Jurkat, Clone E6-1 (cell line): ENCODE measurements around the gene CEP57L1.

Experiments used
- DNase-seq: peaks from one replicate; pipeline ENCODE4 v3.0.0-alpha.2; 2011; ENCODE audit warnings: low read depth, low spot score
- H3K4me3 ChIP-seq: 2 replicates; pipeline ENCODE4 v1.5.1; 2011; ENCODE audit warnings: mild to moderate bottlenecking, low read length, control low read depth, moderate library complexity

Gene CEP57L1

DNA sequence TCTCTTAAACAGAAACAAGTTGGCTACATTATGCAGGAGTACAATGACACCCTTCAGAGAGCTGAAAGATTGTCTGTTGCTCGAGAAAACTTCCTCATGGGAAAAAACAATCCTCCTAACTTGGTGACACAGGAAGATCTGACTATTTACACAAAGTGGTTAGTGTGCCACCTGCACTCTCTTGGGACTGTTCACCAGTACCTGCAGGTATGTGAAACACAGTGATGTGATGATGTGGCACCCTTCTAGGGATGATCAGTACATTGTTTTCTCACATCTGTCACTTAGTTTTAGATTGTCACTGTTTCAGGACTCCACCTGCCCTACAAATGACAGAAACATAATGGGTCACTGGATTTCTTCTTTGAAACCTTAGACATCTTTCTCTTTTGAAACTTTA lies 101.8 kb downstream of the CEP57L1 start:
- DNase-seq = no peak
- H3K4me3 ChIP-seq = no peak overlapping the region

DNA sequence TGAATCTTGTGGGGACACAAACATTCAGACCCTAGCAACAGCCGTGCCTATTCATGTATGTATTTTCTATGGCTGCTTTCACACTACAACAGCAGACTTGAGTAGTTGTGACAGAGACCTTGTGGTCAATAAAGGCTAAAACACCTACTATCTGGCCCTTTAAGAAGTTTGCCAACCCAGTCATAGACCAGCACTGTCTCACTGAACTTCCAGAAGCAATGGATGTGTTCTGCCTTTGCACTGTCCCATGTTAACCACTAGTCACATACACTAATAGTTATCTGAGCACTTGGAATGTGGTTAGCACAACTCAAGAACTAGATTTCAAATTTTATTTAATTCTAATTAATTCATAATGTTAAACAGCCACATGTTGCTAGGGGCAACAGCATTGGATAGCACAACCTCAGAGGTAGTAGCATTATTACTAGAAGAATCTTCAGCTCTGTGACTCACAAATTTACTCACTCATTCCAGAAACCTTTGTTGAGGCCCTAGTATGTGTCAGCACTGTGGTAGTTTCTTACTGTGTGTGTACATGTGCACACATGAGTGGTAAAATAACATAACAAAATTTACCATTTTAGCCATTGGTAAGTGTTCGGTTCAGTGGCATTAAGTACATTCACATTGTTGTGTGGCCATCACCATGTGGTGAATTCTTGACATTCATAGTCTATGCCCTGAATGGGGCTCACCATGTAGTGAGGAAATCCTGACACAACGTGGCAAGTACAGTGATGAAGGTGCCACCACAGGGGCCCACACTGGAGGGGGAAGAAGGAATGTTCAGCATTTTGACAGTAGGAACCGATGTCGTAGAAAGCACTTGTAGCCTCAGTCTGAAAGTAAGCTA lies 107.3 kb downstream of the CEP57L1 start:
- no peak for DNase-seq
- H3K4me3 ChIP-seq = no peak overlapping the region

DNA sequence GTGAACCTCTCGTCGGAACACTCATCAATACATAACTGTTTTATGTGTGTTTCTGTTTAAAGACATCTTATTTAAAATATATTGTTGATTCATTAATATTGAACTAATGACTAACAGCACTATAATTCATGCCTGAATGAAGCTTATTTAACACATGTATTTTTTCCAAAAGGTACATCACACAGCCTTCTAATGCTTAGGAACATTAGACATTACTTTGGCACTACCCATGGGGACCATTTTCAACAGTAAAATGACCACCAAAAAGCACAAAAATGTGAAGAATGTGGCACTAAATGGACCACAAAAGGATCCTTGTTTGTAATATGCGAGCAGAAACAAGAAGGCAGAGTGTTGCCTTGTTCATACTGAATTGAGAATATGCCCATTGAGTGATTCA lies 109.2 kb downstream of the CEP57L1 start:
- no peak overlapping the region for H3K4me3 ChIP-seq
- DNase-seq = no peak

DNA sequence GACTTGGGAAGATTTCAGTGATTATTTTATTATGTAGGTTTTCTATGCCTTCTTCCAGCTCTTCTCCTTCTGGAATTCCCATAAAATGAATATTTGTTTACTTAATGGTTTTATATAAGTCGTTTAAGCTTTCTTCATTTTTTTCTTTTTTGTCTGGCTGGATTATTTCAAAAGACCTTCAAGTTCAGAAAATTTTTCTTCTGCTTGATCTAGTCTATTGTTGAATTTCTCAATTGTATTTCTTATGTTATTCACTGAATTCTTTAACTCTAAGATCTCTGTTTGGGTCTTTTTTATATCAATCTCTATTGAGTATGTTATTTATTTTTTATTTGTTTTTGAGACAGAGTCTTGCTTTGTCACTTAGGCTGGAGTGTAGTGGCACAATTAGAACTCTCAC lies 117.4 kb downstream of the CEP57L1 start:
- no peak overlapping the region for H3K4me3 ChIP-seq
- DNase-seq = no peak
